OCI-LY1 (cell line): ENCODE data around the gene MYO9A.

Experiments used
- H2AFZ ChIP-seq: fragments of 200-600 bp; sonication (generic), shearing (Covaris generic); 2 replicates; pipeline ENCODE4 v1.6.0; 2014; ENCODE audit warnings: antibody characterized with exemption, mild to moderate bottlenecking, low read length
- H3F3A ChIP-seq: fragments of 200-600 bp; sonication (generic), shearing (Covaris generic); 2 replicates; pipeline ENCODE4 v1.6.0; 2014; ENCODE audit warnings: mild to moderate bottlenecking, antibody characterized with exemption, low read length, moderate library complexity; ENCODE audit not compliant: insufficient read depth
- H3K27ac ChIP-seq: fragments of 200-600 bp; sonication (generic); 2 replicates; pipeline ENCODE4 v1.5.1; 2014; ENCODE audit warnings: low read length, mixed run types, mild to moderate bottlenecking, low read depth; ENCODE audit not compliant: poor library complexity, severe bottlenecking
- H3K27me3 ChIP-seq: fragments of 200-600 bp; sonication (generic); 2 replicates; pipeline ENCODE4 v1.6.0; 2014; ENCODE audit warnings: antibody characterized with exemption, mild to moderate bottlenecking, low read length, moderate library complexity; ENCODE audit not compliant: insufficient read depth
- H3K36me3 ChIP-seq: fragments of 200-600 bp; sonication (generic); 2 replicates; pipeline ENCODE4 v1.6.1; 2014; ENCODE audit warnings: mild to moderate bottlenecking, antibody characterized with exemption, low read length, moderate library complexity, mixed read lengths; ENCODE audit not compliant: insufficient read depth
- H3K4me1 ChIP-seq: fragments of 200-600 bp; sonication (generic); 2 replicates; pipeline ENCODE4 v1.5.1; 2014; ENCODE audit warnings: mild to moderate bottlenecking, low read length, moderate library complexity; ENCODE audit not compliant: insufficient read depth, severe bottlenecking
- H3K4me2 ChIP-seq: fragments of 200-600 bp; sonication (generic), shearing (Covaris generic); 2 replicates; pipeline ENCODE4 v1.6.1; 2014; ENCODE audit warnings: low read length
- H3K4me3 ChIP-seq: fragments of 200-600 bp; sonication (generic); 2 replicates; pipeline ENCODE4 v1.5.1; 2014; ENCODE audit warnings: low read length, low read depth, mild to moderate bottlenecking, mixed read lengths; ENCODE audit not compliant: poor library complexity, severe bottlenecking
- H3K79me2 ChIP-seq: fragments of 200-600 bp; shearing (Covaris generic); 2 replicates; pipeline ENCODE4 v1.6.1; 2016; ENCODE audit warnings: mixed run types, low read length, mixed read lengths; ENCODE audit not compliant: insufficient read depth
- H3K9ac ChIP-seq: fragments of 200-600 bp; sonication (generic), shearing (Covaris generic); 2 replicates; pipeline ENCODE4 v1.6.1; 2014; ENCODE audit warnings: mild to moderate bottlenecking, low read length, mixed read lengths
- H3K9me2 ChIP-seq: fragments of 200-600 bp; sonication (generic), shearing (Covaris generic); 2 replicates; pipeline ENCODE4 v1.6.1; 2014; ENCODE audit warnings: low read depth, mild to moderate bottlenecking, low read length, mixed read lengths
- H3K9me3 ChIP-seq: fragments of 200-600 bp; shearing (Covaris generic); 2 replicates; pipeline ENCODE4 v1.6.1; 2014; ENCODE audit warnings: low read length, mixed read lengths
- H4K20me1 ChIP-seq: fragments of 200-600 bp; sonication (generic), shearing (Covaris generic); 2 replicates; pipeline ENCODE4 v1.6.0; 2016; ENCODE audit warnings: mild to moderate bottlenecking, low read length; ENCODE audit not compliant: insufficient read depth
- CTCF ChIP-seq: fragments of 200-600 bp; sonication (generic), shearing (Covaris generic); IDR thresholded peaks from 2 replicates; pipeline ENCODE4 v1.5.1; 2017; ENCODE audit warnings: mild to moderate bottlenecking, antibody characterized with exemption, low read length, moderate library complexity, mixed read lengths
- EZH2 ChIP-seq: fragments of 200-600 bp; sonication (generic), shearing (Covaris generic); IDR thresholded peaks from 2 replicates; pipeline ENCODE4 v1.8.0; 2017; ENCODE audit warnings: borderline replicate concordance, mixed run types, mild to moderate bottlenecking, antibody characterized with exemption, low read length, moderate library complexity, mixed read lengths

MYO9A gene

GRCh38 chr15:72127724-72128322 is 9.9 kb upstream of the MYO9A start:
- H2AFZ ChIP-seq, result no peak overlapping the region
- H3K9me2 ChIP-seq, result no peaks in the 10 kb centered on the region
- no peaks in the 10 kb centered on the region for H3F3A ChIP-seq
- H3K79me2 ChIP-seq, result no peaks in the 10 kb centered on the region
- H3K27me3 ChIP-seq, result no peaks in the 10 kb centered on the region
- H3K4me2 ChIP-seq, result no peak overlapping the region
- H3K27ac ChIP-seq, result no peak overlapping the region
- peaks cover 19% of the 10 kb centered on the region for H3K4me1 ChIP-seq
- no peaks in the 10 kb centered on the region for H4K20me1 ChIP-seq
- H3K9ac ChIP-seq, result no peak overlapping the region
- H3K9me3 ChIP-seq, result no peaks in the 10 kb centered on the region
- no peaks in the 10 kb centered on the region for H3K36me3 ChIP-seq
- TF ChIP-seq CTCF (no peak), EZH2 (no peak)
- no peak overlapping the region for H3K4me3 ChIP-seq

GRCh38 chr15:72124218-72124617 is 6.3 kb upstream of the MYO9A start:
- Histone ChIP-seq H3F3A (no peaks in the 10 kb centered on the region), H3K4me1 (peaks cover 11% of the 10 kb centered on the region), H4K20me1 (no peaks in the 10 kb centered on the region), H3K4me3 (no peak overlapping the region), H3K9ac (no peak overlapping the region), H3K79me2 (no peaks in the 10 kb centered on the region), H2AFZ (no peak overlapping the region), H3K27me3 (no peaks in the 10 kb centered on the region), H3K27ac (no peak overlapping the region), H3K9me2 (no peaks in the 10 kb centered on the region), H3K36me3 (no peaks in the 10 kb centered on the region), H3K4me2 (no peak overlapping the region), H3K9me3 (no peaks in the 10 kb centered on the region)
- no peak for TF ChIP-seq CTCF
- no peak for TF ChIP-seq EZH2

GRCh38 chr15:72117486-72118016 is 399 bp downstream of the MYO9A start:
- H3K4me2 ChIP-seq, result peak overlapping the region; percentile 93
- H3K79me2 ChIP-seq, result peaks cover 37% of the 10 kb centered on the region
- H3K27me3 ChIP-seq, result no peaks in the 10 kb centered on the region
- no peaks in the 10 kb centered on the region for H3F3A ChIP-seq
- no peaks in the 10 kb centered on the region for H3K9me2 ChIP-seq
- H3K27ac ChIP-seq, result peak overlapping the region; percentile 59
- no peak overlapping the region for H2AFZ ChIP-seq
- no peaks in the 10 kb centered on the region for H3K36me3 ChIP-seq
- peak overlapping the region; percentile 87 for H3K4me3 ChIP-seq
- H3K9ac ChIP-seq, result peak overlapping the region; percentile 73
- H4K20me1 ChIP-seq, result no peaks in the 10 kb centered on the region
- H3K4me1 ChIP-seq, result peaks cover 53% of the 10 kb centered on the region
- H3K9me3 ChIP-seq, result no peaks in the 10 kb centered on the region
- TF ChIP-seq CTCF (no peak), EZH2 (no peak)
